ENCODE results near the gene ARID1B.

ARID1B gene

DNA sequence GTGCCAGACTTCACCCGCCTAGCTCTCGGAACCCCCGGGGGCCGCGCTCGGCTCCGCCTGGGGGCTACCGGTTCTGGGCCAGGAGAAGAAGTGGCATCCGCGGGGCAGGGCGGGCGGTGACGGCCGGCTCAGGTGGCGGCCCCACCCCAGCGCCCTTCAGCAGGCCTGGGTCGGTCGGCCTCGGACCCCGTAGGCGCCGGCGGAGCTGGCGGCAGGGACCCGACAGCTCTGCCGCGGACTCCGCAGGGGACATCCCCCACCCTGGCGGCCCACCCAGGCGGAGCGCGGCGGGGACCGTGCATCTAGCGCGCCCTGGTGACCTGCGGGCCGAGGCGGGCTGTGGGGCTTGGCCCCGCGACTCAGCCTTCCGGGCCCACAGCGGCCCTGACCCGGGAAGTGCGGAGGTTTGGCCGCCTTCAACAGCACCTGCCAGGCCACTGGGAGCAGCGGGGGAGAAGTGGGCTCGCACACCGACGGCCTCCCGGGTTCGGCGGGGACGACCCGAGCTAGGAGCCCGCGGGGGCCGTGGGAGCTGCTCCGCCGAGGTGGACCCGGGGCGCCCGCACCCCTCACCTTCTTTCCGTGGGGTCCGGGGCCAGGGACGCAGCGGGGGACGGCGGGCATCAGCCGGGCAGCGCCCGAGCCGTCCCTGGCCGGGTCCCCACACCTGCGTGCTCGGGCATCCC is 459.0 kb downstream of the ARID1B start:
- no peak for DNase-seq

DNA sequence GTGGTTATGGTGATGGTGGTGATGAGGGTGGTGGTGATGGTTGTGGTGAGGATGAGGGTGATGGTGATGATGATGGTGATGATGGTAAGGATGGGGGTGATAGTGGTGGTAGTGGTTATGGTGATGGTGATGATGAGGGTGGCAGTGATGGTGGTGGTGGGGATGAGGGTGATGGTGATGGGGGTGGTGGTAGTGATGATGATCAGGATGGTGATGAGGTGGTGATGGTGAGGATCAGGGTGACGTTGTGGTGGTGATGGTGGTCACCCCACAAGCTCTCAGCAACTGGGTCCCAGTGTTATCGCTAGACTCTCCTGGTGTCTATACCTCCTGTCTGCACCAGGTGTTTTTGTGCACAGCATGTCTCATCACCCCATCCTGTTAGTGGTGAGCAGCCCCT is 461.2 kb downstream of the ARID1B start:
- DNase-seq, result no peak

DNA sequence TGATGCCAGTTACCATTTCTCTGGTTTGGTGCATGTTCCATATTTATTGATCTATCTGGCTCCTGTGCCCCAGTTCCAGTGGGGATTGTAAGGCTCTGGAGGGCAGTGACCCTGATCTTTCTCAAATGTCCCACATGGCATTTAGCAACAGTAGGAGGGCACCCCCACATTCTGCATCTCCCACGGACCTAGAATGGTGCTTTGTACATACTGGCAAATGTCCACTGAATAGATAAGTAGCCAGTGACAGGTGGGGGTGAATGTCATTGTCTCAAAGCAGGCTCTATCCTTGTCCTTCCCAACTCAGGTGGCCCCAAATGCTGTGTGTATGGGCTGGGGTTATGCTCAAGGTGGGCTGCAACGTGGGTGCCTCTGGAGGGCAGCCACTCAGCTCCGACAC is 462.0 kb downstream of the ARID1B start:
- DNase-seq, result no peak

DNA sequence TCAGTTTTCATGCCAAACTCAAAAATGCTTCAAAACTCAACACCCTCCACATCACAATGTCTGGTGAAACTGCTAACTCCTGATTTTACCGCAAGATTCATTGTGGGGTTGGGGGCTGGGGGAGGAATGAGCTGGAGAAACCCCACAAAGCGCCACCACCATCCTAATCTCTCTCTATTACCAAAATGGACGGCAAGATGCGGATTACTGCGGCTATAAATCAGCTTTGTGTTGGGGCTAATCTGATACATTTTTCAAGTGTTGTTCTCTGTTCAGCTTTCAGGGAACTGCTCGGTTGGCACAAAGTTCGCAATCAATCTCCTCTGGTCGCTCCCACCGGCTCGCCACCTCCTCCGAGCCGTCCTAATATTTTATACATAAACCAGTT is 462.5 kb downstream of the ARID1B start:
- no peak for DNase-seq

GRCh38 chr6:157240059-157240959 is 463.1 kb downstream of the ARID1B start:
- DNase-seq, result no peak

DNA sequence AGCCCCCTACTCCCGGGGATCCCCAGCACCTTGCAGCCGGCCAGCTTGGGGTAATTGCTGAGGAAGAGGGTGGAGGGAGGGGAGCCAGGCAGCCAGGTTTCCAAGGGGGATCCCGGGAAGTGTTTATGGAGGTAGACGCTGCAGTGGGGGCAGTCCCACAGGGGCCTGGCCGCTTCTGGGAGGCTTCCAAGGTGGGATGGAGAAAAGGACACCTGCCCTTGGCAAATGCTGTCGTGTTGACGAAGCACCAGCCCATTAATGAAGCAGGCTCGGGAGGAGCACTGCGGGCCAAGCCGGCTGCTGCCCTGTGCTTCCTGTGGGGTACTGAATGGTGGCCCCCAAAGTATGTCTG is 463.8 kb downstream of the ARID1B start:
- no peak for DNase-seq

- DNase-seq, result no peak
These were observed 465.6 kb downstream of the ARID1B start for GRCh38 chr6:157242791-157243190.

GRCh38 chr6:157244175-157244574 is 467.0 kb downstream of the ARID1B start:
- no peak for DNase-seq

GRCh38 chr6:157244780-157245179 is 467.6 kb downstream of the ARID1B start:
- no peak for DNase-seq

DNA sequence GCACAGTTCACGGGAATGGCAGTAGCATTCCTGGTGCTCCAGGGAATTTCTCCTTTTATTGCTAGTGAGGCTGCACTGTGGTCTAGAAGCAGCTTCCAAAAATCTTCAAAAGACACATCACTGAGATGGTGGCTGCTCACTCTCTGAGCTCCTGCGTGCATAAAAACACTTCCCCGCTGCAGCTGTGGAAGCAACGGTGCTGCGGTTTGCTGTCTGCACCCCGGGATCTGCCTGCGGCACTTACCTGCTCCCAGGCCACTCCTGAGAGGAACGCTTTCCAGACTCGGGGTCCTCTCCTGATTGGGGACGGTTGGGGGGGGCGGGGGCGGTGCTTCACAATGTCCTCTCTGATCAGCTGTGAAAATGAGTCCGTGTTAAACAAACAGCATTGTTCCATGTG is 468.3 kb downstream of the ARID1B start:
- DNase-seq, result no peak

DNA sequence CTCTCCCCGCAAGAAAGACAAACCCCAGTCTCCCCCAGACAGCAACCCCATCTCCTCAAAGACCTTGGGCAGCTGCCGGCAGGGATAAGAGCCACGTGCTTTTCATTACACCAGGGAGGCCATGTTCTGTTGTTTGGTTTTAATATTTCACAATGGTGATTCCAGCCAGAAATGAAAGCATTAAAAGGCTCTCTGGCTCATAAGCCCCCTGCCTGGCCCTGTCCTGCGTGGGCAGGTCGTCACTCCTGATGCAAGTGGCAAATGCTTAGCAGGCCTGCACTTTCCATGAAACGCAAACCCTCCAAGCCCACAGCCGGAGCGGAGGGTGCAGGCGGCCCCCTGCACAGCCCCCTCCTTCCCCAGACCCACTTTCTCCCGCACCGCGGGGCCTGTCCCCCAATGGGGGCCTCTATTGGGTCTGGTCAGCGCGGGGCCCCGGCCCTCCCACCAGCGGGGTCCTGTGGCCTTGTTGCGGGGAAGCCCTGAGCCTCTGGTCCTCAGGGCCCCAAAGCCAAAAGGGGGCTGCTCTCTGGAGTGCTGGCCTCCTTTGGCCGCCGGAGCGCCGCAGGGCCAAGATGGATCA is 469.0 kb downstream of the ARID1B start:
- DNase-seq, result no peak

GRCh38 chr6:157246771-157247484 is 469.8 kb downstream of the ARID1B start:
- DNase-seq, result no peak

- DNase-seq, result no peak
These were observed 471.1 kb downstream of the ARID1B start for GRCh38 chr6:157248264-157248663.

DNA sequence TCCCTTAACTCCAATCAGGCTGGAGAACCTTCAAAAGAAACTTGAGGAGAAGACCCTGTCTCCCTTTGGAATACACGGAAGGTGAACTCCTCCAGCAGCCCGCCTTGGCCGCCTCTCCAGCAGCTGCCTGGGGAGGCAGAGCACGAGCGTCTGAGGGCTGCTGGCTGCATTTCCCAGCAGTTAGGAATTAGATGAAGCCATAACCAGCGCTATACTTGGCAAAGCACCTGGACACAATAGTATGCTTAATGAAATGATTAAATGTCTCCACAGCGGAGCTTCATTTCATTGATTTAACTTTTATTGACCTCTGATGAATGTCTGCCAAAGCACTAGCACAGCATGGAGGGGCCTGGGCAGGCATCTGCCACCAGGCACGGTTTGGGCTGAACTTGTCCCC is 472.6 kb downstream of the ARID1B start:
- DNase-seq, result no peak

GRCh38 chr6:157251586-157252247 is 474.5 kb downstream of the ARID1B start:
- no peak for DNase-seq

DNA sequence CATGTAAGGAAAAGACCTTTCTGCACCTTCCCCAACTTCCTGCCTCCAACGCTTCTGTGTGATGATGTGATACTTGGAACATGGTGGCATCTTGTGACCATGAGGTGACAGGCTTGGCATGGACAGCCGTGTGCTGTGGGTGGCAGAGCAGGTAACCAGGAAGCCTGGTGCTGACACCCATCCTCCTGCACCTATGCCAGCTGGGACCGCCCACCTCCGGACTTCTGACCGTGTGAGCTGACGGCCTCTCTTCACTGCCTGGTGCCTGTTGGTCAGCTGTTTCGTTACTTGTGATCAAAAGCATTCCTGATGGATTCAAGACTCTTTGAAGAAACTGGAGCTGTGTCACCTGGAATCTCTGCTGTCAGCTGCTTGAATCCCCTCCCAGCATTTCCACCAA is 475.8 kb downstream of the ARID1B start:
- DNase-seq, result no peak

- no peak for DNase-seq
These were observed 476.5 kb downstream of the ARID1B start for GRCh38 chr6:157253699-157254098.

GRCh38 chr6:157254538-157254937 is 477.4 kb downstream of the ARID1B start:
- DNase-seq, result no peak

DNA sequence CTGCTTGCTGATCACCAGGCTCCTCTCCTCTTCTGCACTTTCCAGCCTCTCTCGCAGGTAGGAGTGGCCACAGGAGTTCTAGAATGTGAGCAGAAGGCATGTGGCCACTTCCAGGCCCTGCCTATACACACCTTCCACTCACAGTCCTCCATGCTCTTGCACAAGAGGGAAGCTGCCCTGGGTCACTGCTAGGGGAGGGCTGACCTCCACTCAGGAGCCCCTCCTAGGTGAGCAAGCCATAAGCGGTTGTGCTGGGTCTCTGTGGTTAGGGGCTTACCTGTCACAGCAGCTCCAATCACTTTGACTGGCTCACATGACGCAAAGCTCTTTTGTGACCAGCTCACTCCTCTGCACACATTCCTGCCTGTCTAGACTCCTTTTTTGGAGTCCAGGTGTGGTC is 477.9 kb downstream of the ARID1B start:
- DNase-seq, result no peak

DNA sequence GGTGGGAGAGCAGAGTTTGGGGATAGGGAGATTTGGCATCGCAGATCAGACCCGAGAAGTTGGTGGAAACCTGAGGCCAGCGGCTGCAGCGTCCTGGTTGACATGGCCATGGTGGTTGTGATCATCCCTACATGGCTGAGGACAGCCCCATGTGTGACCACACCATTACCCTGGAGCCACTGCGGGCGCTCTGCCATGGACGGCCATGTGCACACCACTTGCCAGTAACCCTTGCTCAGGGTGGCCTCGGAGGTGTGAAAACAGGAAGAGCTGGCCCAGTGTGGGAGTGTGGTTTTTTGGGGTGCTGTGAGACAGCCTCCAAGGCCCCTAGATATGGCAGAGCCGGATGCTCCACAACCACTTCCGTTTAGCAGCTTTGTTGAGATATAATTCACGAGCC is 481.7 kb downstream of the ARID1B start:
- DNase-seq, result peak; percentile 47

- no peak for DNase-seq
These were observed 482.3 kb downstream of the ARID1B start for GRCh38 chr6:157259443-157259842.

All from CD4-positive, alpha-beta T cell treated with Interleukin-4 for 4 hours (primary cell).